ENCODE results near the gene BRMS1. TPM values are rescaled to one million over a fixed set of nuclear protein-coding genes. Genes with fewer than 3 reads are reported as not detected.
A peak's percentile ranks its signal among the peaks of the same experiment; 100 is the strongest.

Gene BRMS1
- total and polyA plus RNA-seq, 10 of the 15 experiments (the other 5 are each of a cell fraction or from before 2014, with no cell fraction given), result 2.1 to 85.3 (median 48.5) TPM

- Histone ChIP-seq H3K27ac (ENCODE audit: control insufficient read depth, insufficient read depth) (peak overlapping the region; percentile 82), H2AFZ (ENCODE audit: control insufficient read depth, low read depth, low read length) (peak overlapping the region; percentile 82), H3K4me1 (ENCODE audit: control insufficient read depth, insufficient read depth, low read length) (peaks cover 18% of the 10 kb centered on the region), H3K9ac (ENCODE audit: control insufficient read depth, insufficient read depth, low read length) (peak overlapping the region; percentile 50), H3K4me3 (no peak overlapping the region), H3K4me2 (ENCODE audit: control insufficient read depth, insufficient read depth) (peak overlapping the region; percentile 70), H4K20me1 (ENCODE audit: control insufficient read depth, insufficient read depth) (no peaks in the 10 kb centered on the region), H3K79me2 (ENCODE audit: control insufficient read depth, insufficient read depth, low read length) (no peaks in the 10 kb centered on the region), H3K36me3 (ENCODE audit: control insufficient read depth in 2 of 2, insufficient read depth in 2 of 2, low read length in 1 of 2) (no peaks in the 10 kb centered on the region), H3K9me3 (replicated peaks; ENCODE audit: control insufficient read depth, insufficient read depth, low read length) (no peaks in the 10 kb centered on the region; the same call in 2 of the 3 replicates), H3K27me3 (replicated peaks in 1 of 2; ENCODE audit: control insufficient read depth in 2 of 2, insufficient read depth in 2 of 2, low read length in 1 of 2) (no peaks in the 10 kb centered on the region; a peak in 1 of 4 replicates)
- FAIRE-seq, result peak; percentile 47
- RAD21 ChIA-PET (ENCODE audit: unreplicated experiment), result interaction anchor here (0.6 to 0.8 kb wide), 2 partner anchors 68 to 245 kb away, joined by 3 to 5 read pairs; no protein-coding TSS in a partner anchor
- WGBS (ENCODE audit: insufficient coverage, insufficient replicate concordance, low lambda C conversion rate, missing lambda C conversion rate), result 18% methylated on average over 16 of the region's 16 CpGs
- peak; percentile 81 for ATAC-seq
- POLR2A ChIA-PET, result interaction anchor here (0.9 to 1.6 kb wide), 2 partner anchors 29 to 50 kb away, joined by 3 read pairs; partner anchors contain the start of genes RAB1B and YIF1A
- in situ Hi-C loops (cut with MboI) (no loop called here), intact Hi-C loops (cut with micrococcal nuclease; ENCODE audit: unreplicated experiment) (no loop called here)
- no TSS peak for BruUV-seq (replicated peaks)
- SMC1A ChIA-PET (ENCODE audit: uncharacterized antibody, unreplicated experiment), result interaction anchor here (1.2 kb wide), 3 partner anchors 11 to 32 kb away, joined by 3 to 4 read pairs (median 3); no protein-coding TSS in a partner anchor
- DNase-seq (ENCODE audit: low read depth, low spot score), result no peak
- CTCF ChIA-PET, result interaction anchor here (1.0 to 1.9 kb wide), 3 partner anchors 9 to 68 kb away, joined by 3 to 7 read pairs (median 6); partner anchors contain the start of gene YIF1A
- TF ChIP-seq ATF7 (IDR thresholded peaks at IDR 0.05; ENCODE audit: low read depth), result no peak
- TF ChIP-seq YY1 (IDR thresholded peaks at IDR 0.05; ENCODE audit: low read depth, low read length), result no peak
- TF ChIP-seq MTA2 (IDR thresholded peaks at IDR 0.05; ENCODE audit: low read depth), result 0 out of 2 replicates have a peak, but pooled peaks have one; percentile 20
- peak; percentile 61; the same call in 1 of the 2 replicates for TF ChIP-seq TCF12 (IDR thresholded peaks at IDR 0.05; ENCODE audit: low read depth, low read length)
- TF ChIP-seq CEBPZ (IDR thresholded peaks at IDR 0.05; ENCODE audit: low read depth, low read length), result no peak
- 0 out of 2 replicates have a peak, but pooled peaks have one; percentile 44 for TF ChIP-seq CREM (IDR thresholded peaks at IDR 0.05; ENCODE audit: low read depth)
- TF ChIP-seq E2F4 (IDR thresholded peaks at IDR 0.05; ENCODE audit: low read depth, low read length), result no peak
- no peak for TF ChIP-seq NKRF (conservative IDR thresholded peaks at IDR 0.05)
- TF ChIP-seq BHLHE40 (IDR thresholded peaks at IDR 0.05; ENCODE audit: borderline replicate concordance in 1 of 2, low read depth in 2 of 2, low read length in 1 of 2), result peak; percentile 12 to 60; a peak in 1 of 4 replicates
- peak; percentile 24 for TF ChIP-seq MEF2B (IDR thresholded peaks at IDR 0.05; ENCODE audit: partially characterized antibody, poor library complexity, severe bottlenecking)
- TF ChIP-seq USF2 (IDR thresholded peaks at IDR 0.05; ENCODE audit: borderline replicate concordance, low read depth, low read length), result peak; percentile 7; the same call in 1 of the 2 replicates
- no peak for TF ChIP-seq TCF3 (IDR thresholded peaks at IDR 0.05; ENCODE audit: borderline replicate concordance, insufficient read depth, low read depth, low read length)
- no peak for TF ChIP-seq ZNF384 (IDR thresholded peaks at IDR 0.05; ENCODE audit: borderline replicate concordance, low read depth, low read length)
- no peak for TF ChIP-seq ZNF24 (IDR thresholded peaks at IDR 0.05)
Observed at GRCh38 chr11:66317723-66318599, 26.9 kb downstream of the BRMS1 start.

Data from GM12878 (cell line).